Keratinocyte (primary cell): ENCODE measurements around the gene TGM1. TPM values are rescaled to one million over a fixed set of nuclear protein-coding genes. Genes with fewer than 3 reads are reported as not detected.
"Not testable (repeated sequence)": the region's sequence is repeated elsewhere in the genome, so short reads cannot be mapped to it uniquely, and the experiment has no call there.

ENCODE experiments used
- DNase-seq: peaks from one replicate; pipeline ENCODE4 v3.0.0-alpha.2; 2011; ENCODE audit warnings: low read depth, missing footprints, low spot score
- FAIRE-seq: peaks from 2 replicates; lab custom pipeline; 2011; peaks lifted over from hg19 to GRCh38; lab: Jason Lieb, UNC
- H2AFZ ChIP-seq: 2 replicates; pipeline ENCODE4 v1.6.0; 2012; ENCODE audit warnings: low read length, control low read depth, inconsistent platforms; ENCODE audit not compliant: control insufficient read depth
- H3K27ac ChIP-seq: 2 replicates; pipeline ENCODE4 v1.5.1; 2011; ENCODE audit warnings: low read length; ENCODE audit not compliant: control insufficient read depth, insufficient read depth
- H3K27me3 ChIP-seq: 3 replicates; pipeline ENCODE4 v1.6.0; 2011; ENCODE audit warnings: low read length; ENCODE audit not compliant: control insufficient read depth, insufficient read depth; ENCODE audit errors: extremely low read depth
- H3K36me3 ChIP-seq, 2 experiments: 2 replicates in 1 of 2; 3 replicates in 1 of 2; pipeline ENCODE4 v1.5.1; 2011; ENCODE audit warnings: low read length in 2 of 2, mild to moderate bottlenecking in 1 of 2; ENCODE audit not compliant: control insufficient read depth in 2 of 2, insufficient read depth in 2 of 2; ENCODE audit errors: extremely low read depth in 1 of 2
- H3K4me1 ChIP-seq: 3 replicates; pipeline ENCODE4 v1.5.1; 2011; ENCODE audit warnings: low read length; ENCODE audit not compliant: control insufficient read depth, insufficient read depth; ENCODE audit errors: extremely low read depth
- H3K4me2 ChIP-seq: 3 replicates; pipeline ENCODE4 v1.6.0; 2011; ENCODE audit warnings: low read depth, low read length; ENCODE audit not compliant: control insufficient read depth, insufficient read depth; ENCODE audit errors: extremely low read depth
- H3K4me3 ChIP-seq, 3 experiments: fragments of 200-600 bp in 1 of 3; sonication (generic) in 1 of 3; 2 replicates in 2 of 3; 3 replicates in 1 of 3; pipeline ENCODE4 v1.5.1; 2011 to 2016; ENCODE audit warnings: low read length in 3 of 3, mild to moderate bottlenecking in 3 of 3, control low read depth in 2 of 3, inconsistent platforms in 1 of 3, low read depth in 1 of 3, mixed read lengths in 1 of 3, mixed run types in 1 of 3, moderate library complexity in 1 of 3; ENCODE audit not compliant: control insufficient read depth in 2 of 3, insufficient read depth in 2 of 3; ENCODE audit errors: extremely low read depth in 1 of 3
- H3K79me2 ChIP-seq: 2 replicates; pipeline ENCODE4 v1.6.0; 2012; ENCODE audit warnings: low read length; ENCODE audit not compliant: control insufficient read depth, insufficient read depth
- H3K9ac ChIP-seq: 3 replicates; pipeline ENCODE4 v1.6.0; 2011; ENCODE audit warnings: low read length; ENCODE audit not compliant: control insufficient read depth, insufficient read depth; ENCODE audit errors: extremely low read depth
- H3K9me1 ChIP-seq: 3 replicates; pipeline ENCODE4 v1.6.0; 2011; ENCODE audit warnings: low read length; ENCODE audit not compliant: control insufficient read depth, insufficient read depth; ENCODE audit errors: extremely low read depth
- H3K9me3 ChIP-seq: 2 replicates; pipeline ENCODE4 v1.5.1; 2012; ENCODE audit warnings: low read depth, low read length; ENCODE audit not compliant: control insufficient read depth
- H4K20me1 ChIP-seq: 3 replicates; pipeline ENCODE4 v1.6.0; 2011; ENCODE audit warnings: low read length; ENCODE audit not compliant: control insufficient read depth, insufficient read depth; ENCODE audit errors: extremely low read depth
- EZH2 ChIP-seq: IDR thresholded peaks from one replicate; pipeline ENCODE4 v1.6.1; 2012; ENCODE audit warnings: inconsistent platforms, mild to moderate bottlenecking, low read length, moderate library complexity
- dilution Hi-C: fragments of 300-500 bp; cut with MboI; formaldehyde crosslinking; loops from one replicate; pipeline ENCODE4 v1.7.0; 2020; ENCODE audit warnings: low sequenced_read_pairs; ENCODE audit not compliant: extremely low pct_ligation_motif_present
- polyA plus RNA-seq, 5 experiments: library from polyadenylated mRNA; depleted of rRNA in 3 of 5; stranded (reverse) in 3 of 5; stranded (forward) in 1 of 5; unstranded in 1 of 5; fragments of >200 nt; gene quantifications; 1 replicate in 1 of 5; 2 replicates in 3 of 5; 3 replicates in 1 of 5; pipeline versions ENCODE4 v1.2.1 to v1.2.3, GENCODE V29; 2011 to 2012; ENCODE audit warnings: missing spikeins in 2 of 5, low read depth in 1 of 5, low replicate concordance in 1 of 5
- TF ChIP-seq, protein P1 (sequence below), 3 experiments: IDR thresholded peaks in 1 of 3; conservative IDR thresholded peaks in 1 of 3; optimal IDR thresholded peaks in 1 of 3; 2 replicates in 2 of 3; 3 replicates in 1 of 3; pipeline versions ENCODE3 to v1.5.1; 2011; ENCODE audit warnings: low read length in 3 of 3, mild to moderate bottlenecking in 3 of 3, moderate library complexity in 2 of 3, control low read depth in 1 of 3, inconsistent platforms in 1 of 3; ENCODE audit not compliant: insufficient read depth in 2 of 3; ENCODE audit errors: extremely low read depth in 1 of 3

Gene TGM1
- polyA plus RNA-seq, 1 donor (not counting 4 experiments of a cell fraction or from before 2014, with no cell fraction given): 16.1 TPM

GRCh38 chr14:24206260-24207103 lies 56.5 kb downstream of the TGM1 start:
- no peaks in the 10 kb centered on the region for H3K27me3 ChIP-seq
- dilution Hi-C loops: no loop called here
- no peaks in the 10 kb centered on the region for H3K4me1 ChIP-seq
- no peak overlapping the region for H3K9ac ChIP-seq
- FAIRE-seq: no peak
- H3K9me3 ChIP-seq: no peaks in the 10 kb centered on the region
- TF ChIP-seq, protein P1, sequence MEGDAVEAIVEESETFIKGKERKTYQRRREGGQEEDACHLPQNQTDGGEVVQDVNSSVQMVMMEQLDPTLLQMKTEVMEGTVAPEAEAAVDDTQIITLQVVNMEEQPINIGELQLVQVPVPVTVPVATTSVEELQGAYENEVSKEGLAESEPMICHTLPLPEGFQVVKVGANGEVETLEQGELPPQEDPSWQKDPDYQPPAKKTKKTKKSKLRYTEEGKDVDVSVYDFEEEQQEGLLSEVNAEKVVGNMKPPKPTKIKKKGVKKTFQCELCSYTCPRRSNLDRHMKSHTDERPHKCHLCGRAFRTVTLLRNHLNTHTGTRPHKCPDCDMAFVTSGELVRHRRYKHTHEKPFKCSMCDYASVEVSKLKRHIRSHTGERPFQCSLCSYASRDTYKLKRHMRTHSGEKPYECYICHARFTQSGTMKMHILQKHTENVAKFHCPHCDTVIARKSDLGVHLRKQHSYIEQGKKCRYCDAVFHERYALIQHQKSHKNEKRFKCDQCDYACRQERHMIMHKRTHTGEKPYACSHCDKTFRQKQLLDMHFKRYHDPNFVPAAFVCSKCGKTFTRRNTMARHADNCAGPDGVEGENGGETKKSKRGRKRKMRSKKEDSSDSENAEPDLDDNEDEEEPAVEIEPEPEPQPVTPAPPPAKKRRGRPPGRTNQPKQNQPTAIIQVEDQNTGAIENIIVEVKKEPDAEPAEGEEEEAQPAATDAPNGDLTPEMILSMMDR (optimal IDR thresholded peaks at IDR 0.05 in 1 of 3, IDR thresholded peaks at IDR 0.05 in 1 of 3, conservative IDR thresholded peaks at IDR 0.05 in 1 of 3; ENCODE audit: extremely low read depth in 1 of 3, insufficient read depth in 2 of 3, low read length in 3 of 3): no peak
- no peak for TF ChIP-seq EZH2
- H4K20me1 ChIP-seq: no peaks in the 10 kb centered on the region
- no peak overlapping the region for H3K4me2 ChIP-seq
- DNase-seq: no peak
- no peak overlapping the region for H3K27ac ChIP-seq
- peaks cover 25 to 31% of the 10 kb centered on the region in 2 experiments for H3K36me3 ChIP-seq
- H3K4me3 ChIP-seq: no peak overlapping the region
- peaks cover 3% of the 10 kb centered on the region for H3K79me2 ChIP-seq
- no peaks in the 10 kb centered on the region for H3K9me1 ChIP-seq
- H2AFZ ChIP-seq: no peak overlapping the region

- Histone ChIP-seq H4K20me1 (no peaks in the 10 kb centered on the region), H3K27me3 (no peaks in the 10 kb centered on the region), H3K27ac (no peak overlapping the region), H3K4me2 (no peak overlapping the region), H3K4me3 (no peak overlapping the region), H3K9ac (no peak overlapping the region), H2AFZ (no peak overlapping the region), H3K79me2 (no peaks in the 10 kb centered on the region), H3K9me3 (no peaks in the 10 kb centered on the region), H3K36me3 (peaks cover 19 to 25% of the 10 kb centered on the region in 2 experiments), H3K9me1 (no peaks in the 10 kb centered on the region), H3K4me1 (no peaks in the 10 kb centered on the region)
- TF ChIP-seq, protein P1 (optimal IDR thresholded peaks at IDR 0.05 in 1 of 3, IDR thresholded peaks at IDR 0.05 in 1 of 3, conservative IDR thresholded peaks at IDR 0.05 in 1 of 3; ENCODE audit: extremely low read depth in 1 of 3, insufficient read depth in 2 of 3, low read length in 3 of 3): no peak
- TF ChIP-seq EZH2: no peak
- FAIRE-seq: no peak
- dilution Hi-C loops: no loop called here
- no peak for DNase-seq
Observed at GRCh38 chr14:24204163-24205146, 58.5 kb downstream of the TGM1 start.

GRCh38 chr14:24203249-24203886 lies 59.6 kb downstream of the TGM1 start:
- dilution Hi-C loops, H4K20me1 ChIP-seq, H3K79me2 ChIP-seq, H3K4me3 ChIP-seq, H3K27me3 ChIP-seq, H3K27ac ChIP-seq, H3K9ac ChIP-seq, H2AFZ ChIP-seq, FAIRE-seq, H3K9me1 ChIP-seq, H3K9me3 ChIP-seq, H3K4me2 ChIP-seq, DNase-seq, H3K4me1 ChIP-seq: not testable (repeated sequence)
- peaks cover 19 to 25% of the 10 kb centered on the region in 2 experiments for H3K36me3 ChIP-seq
